ENCODE results near the gene EXOC3L1.

Gene EXOC3L1

DNA sequence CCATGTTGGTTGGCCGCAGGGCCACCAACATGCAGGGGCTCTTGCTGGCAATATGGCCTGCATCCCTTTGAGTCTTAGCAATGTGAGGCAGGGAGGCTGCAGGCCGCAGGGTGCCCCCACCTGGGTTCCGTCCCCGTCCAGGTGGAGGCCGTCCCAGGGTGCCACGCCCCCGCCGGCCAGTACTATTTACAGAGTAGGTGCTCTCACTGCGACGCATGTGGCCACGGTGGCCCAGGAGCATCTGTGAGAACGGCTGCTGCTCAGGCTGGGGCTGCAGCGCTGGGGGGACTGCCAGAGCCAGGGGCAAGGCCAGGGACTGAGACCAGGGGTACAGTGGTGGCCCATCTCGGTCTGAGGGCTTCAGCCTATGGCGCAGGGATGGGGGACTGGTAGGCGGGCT is 9.8 kb downstream of the EXOC3L1 start:
- no peak for DNase-seq (ENCODE audit: low read depth in 2 of 2)

DNA sequence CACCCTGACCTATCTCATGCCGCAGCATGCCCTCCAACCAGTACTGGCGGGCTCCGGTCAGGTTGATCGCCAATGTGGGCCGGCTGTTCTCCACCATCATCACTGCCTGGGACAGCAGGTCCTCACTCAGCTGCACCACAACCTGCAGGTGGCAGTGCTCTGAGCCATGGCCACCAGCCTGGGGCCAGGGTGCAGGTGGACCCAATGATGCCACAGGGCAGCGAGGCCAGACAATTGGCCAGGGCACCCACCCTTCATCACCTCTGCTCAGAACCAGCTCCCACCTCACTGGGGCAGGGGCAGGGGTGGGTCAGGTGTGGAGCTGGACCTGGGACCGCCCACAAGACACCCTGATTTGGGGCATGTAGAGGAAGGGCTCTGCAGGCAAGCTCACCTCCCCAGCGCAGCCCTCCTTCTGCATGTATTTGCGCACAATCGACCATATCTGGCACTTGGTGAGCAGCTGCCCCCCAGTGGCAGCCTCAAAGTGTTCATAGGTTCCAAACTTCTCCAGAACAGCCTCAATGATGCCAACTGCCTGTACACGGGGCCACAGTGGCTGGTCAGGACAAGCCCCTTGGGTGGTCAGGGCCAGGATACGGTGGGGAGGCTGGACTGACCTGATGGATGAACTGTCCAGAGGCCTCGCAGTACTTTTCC is 10.4 kb downstream of the EXOC3L1 start:
- no peak for DNase-seq (ENCODE audit: low read depth in 2 of 2)

DNA sequence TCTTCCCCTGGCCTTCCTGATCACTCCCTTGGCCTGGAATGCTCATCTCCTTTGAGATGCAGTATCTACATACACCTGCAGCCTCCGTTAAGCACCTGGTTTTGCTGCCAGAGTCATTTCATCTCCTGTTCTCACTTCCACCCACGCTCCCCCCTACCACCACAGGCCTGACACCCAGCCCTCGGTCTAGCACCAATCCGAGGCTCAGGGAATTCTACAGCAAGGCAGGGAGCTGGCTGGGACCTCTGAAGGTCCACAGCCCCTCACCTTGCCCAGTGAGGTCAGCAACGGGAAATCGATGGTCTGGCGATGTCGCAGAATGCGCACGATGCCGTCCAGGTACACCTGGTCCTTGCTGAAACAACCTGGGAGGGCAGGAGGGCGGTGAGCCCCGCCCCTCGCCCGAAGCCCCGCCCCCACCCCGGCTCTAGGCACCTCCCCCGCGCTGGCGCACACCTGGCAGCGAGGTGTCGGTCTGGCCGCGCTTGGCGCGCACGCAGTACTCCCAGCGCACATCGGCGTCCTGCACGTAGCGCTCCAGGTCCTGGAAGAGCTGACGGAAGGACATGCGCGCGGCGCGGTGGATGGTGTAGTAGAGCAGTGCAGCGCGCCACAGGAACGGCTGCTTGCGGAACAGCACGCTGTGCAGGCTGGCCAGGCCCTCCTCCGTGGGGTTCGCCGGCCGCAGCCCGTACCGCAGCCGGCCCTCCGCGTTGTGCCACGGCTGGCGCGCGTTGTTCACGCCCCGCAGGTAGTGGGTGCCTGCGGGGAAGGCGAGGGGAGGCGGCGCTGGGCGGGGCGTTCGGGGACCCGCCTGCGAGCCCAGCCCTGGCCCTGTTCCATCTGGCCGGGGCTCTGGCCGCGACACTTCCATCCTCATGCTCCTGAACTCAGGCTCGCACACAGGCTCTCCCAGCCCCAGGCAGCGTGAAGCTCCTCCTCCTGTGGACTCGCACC is 11.9 kb downstream of the EXOC3L1 start:
- DNase-seq (ENCODE audit: low read depth in 2 of 2): no peak

DNA sequence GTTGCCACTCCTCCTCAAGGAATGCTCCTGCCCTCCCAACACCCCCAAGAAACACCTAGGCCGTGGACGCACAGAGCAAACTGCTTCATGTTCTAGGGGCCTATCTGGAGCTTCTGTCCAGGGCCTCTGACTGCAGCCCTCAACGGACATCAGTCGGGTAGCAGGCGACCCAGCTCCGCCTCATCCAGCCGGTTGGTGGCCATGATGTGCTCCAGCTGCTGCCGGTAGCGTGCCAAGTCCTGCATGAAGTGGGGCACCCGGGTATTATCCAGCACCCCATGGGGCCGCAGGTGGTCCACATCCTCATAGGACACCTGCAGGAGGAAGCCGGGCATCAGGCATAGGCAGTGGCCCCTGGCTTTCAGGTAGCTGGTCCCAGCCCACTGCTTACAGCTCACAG is 13.3 kb downstream of the EXOC3L1 start:
- DNase-seq (ENCODE audit: low read depth in 2 of 2): no peak

DNA sequence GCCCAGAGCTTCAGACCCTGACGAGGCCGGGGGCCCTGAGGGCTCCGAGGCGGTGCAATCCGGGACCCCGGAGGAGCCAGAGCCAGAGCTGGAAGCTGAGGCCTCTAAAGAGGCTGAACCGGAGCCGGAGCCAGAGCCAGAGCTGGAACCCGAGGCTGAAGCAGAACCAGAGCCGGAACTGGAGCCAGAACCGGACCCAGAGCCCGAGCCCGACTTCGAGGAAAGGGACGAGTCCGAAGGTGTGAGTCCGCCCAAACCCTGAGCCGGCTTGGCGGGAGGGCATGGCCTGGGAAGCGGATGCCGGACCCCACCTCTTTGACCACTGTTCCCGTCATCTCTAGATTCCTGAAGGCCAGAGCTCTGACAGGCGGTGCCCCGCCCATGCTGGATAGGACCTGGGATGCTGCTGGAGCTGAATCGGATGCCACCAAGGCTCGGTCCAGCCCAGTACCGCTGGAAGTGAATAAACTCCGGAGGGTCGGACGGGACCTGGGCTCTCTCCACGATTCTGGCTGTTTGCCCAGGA is 15.2 kb downstream of the EXOC3L1 start:
- no peak for DNase-seq (ENCODE audit: low read depth in 2 of 2)

DNA sequence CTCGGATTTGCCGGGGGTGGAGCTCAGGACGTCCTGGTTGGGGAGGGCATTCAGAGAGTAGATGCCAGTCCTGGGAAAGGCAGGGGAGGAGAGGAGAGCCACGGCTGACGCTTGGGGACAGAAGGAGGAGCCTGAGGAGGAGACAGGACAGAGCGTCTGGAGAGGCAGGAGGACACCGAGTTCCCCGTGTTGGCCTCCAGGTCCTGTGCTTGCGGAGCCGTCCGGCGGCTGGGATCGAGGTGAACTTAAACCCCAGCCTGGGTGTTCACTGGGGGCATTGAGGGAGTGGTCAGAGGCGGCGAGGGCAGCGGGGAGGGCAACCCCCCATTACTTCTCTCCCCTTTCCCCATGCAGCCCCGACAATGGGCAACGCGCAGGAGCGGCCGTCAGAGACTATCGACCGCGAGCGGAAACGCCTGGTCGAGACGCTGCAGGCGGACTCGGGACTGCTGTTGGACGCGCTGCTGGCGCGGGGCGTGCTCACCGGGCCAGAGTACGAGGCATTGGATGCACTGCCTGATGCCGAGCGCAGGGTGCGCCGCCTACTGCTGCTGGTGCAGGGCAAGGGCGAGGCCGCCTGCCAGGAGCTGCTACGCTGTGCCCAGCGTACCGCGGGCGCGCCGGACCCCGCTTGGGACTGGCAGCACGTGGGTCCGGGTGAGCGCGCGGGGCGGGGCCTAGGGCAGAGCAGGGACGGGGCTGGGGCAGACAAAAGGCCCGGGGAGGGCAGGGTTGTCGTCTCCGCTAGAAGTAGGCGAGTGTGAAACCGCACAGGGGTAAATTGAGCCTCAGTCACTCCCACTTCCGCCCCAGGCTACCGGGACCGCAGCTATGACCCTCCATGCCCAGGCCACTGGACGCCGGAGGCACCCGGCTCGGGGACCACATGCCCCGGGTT is 15.9 kb downstream of the EXOC3L1 start:
- no peak for DNase-seq (ENCODE audit: low read depth in 2 of 2)

DNA sequence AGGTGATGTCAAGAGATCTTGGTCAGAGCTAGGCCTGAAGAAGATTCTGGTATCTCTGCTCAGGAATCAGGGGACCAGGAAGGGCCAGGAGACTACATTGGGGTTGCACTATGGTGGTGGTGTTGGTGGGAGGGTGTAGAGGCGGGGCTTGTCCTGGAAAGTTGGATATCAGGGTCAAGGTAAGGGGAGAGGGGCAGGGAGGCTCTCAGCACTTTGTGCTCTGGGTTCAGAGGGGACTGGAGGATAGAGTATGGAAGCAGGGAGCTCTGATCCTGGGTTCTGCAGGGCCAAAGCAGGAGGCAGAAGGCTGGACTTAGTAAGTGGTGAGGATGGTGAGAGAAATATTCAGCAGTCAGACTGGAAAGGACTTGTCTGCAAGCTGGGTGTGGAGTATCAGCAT is 16.6 kb downstream of the EXOC3L1 start:
- DNase-seq (ENCODE audit: low read depth in 2 of 2): no peak

DNA sequence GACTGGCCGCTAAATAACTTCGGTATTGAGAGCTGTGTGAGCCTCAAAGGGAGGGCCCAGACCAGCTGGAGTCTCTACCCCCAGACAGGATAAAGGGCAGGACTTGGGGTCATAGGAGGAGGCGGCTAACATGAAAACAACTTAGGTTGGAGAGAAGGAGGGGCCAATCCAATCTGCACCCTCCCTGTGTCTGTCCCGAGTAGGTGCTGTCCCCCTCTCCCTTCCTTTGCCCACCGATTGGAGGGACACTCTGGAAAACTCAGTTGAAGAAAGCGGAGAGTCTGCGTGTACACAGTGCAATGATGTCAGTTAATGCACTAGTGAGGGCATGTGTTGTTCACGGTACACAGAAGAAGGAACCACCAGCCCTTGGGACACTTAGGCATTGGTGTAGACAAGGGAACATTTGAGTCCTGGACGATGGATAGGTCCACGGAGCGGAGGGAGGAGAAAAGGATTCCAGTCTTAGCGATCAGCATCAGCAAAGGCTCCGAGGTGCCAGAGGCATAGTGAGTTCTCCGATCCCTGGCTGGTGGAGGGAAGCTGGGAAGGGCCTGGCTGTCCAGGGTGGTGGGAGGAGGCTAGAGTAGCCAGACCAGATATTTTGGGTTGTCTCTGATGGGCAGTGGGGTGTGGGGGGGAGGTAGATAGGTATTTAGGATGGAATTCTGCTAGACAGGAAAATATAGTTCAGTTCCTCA is 18.8 kb downstream of the EXOC3L1 start:
- no peak for DNase-seq (ENCODE audit: low read depth in 2 of 2)

DNA sequence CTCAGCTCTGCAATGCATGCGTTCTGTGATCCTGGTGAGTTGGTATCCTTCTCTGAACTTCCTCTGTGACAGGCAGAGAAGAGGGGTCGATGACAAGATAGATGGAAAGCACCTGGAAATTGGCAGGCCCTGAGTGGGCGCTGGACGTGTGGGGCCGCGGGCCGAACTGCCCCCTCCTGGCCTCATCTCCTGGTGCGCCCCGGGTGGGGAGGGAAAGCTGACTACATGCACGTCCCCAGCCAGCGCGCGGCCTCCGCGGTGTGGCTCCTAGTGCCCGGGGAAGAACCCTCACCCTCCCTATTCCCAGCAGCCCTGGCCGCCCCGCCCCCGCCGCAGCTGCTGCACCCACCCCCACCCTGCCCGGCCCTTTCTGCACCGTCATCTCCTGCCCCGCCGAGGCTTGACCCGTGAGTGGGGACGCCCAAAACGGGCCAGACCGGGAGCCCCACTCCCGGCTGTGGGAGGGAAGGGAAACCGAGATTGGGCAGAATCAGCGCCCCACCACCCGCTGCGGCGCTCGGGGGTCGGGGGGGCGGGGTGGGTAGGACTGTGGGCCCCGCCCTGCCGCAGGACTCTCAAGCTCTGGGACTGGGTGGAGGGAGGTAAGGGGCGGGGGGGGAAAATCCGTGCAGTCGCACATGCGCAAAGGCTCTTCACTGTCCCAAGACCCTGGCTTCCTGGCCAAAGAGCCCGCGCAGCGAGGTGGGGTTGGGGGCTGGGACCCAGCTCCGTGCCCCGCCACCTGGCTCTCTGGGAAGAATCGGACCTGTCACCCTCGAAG is 19.6 kb downstream of the EXOC3L1 start, which contains the start of gene NOL3:
TSS of gene NOL3 (plus strand) at position 371 of the 781 bp plus-strand sequence.
- DNase-seq (ENCODE audit: low read depth in 2 of 2): no peak

DNA sequence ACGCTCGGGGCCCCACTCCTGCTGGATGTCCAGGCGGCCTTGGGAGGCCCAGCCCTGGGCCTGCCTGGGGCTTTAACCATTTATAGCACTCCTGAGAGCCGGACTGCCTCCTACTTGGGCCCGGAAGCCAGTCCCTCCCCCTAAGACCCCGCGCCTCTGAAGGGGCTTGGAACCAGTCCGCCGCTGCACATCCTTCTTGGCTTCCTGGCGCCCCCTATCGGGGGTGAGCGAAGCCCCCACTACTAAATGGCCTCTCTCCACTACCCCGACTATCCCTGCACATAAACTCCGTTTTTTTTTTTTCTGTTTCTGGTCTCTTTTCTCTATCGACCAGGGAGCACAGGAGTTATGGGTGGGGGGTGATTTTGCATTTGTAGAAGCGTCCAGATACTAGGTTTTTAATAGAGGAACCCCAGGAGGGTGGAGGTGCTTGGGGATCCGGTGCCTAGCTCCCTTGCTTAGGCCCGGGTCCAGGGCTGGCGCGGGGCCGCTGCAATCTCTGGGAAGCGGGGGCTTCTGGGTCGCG is 20.2 kb downstream of the EXOC3L1 start:
- DNase-seq (ENCODE audit: low read depth in 2 of 2): no peak

DNA sequence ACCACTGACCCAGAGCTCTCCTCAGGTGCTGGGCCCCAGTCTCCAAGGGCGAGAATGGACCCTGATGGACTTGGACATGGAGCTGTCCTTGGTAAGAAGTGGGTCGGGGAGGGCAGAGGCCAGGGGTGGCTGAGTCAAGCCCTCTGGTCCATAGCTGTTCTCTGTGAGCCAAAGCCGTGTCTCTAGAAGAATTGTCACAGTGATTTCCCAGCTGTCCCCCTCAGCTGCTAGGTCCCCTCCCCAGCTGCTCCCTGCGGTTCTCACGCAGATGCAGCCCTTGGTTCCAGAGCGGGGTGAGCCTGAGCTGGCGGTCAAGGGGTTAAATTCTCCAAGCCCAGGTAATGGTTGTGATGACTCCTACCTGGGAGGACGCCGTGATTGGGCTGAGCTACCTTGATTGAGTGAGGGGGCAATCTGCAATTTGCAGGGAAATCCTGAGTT is 20.9 kb downstream of the EXOC3L1 start:
- DNase-seq (ENCODE audit: low read depth in 2 of 2): no peak

DNA sequence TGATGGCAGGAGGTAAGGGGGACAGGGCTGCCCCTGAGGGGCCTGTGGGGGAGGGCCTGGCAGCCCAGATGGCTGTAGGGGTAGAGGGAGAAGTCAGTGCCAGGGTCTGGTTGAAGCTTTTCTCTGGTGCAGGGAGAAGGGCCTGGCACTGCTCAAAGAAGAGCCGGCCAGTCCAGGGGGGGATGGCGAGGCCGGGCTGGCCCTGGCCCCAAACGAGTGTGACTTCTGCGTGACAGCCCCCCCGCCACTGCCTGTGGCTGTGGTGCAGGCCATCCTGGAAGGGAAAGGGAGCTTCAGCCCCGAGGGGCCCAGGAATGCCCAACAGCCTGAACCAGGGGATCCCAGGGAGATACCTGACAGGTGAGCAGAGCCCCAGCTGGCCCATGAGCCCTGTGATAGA is 22.3 kb downstream of the EXOC3L1 start:
- DNase-seq (ENCODE audit: low read depth in 2 of 2): no peak

DNA sequence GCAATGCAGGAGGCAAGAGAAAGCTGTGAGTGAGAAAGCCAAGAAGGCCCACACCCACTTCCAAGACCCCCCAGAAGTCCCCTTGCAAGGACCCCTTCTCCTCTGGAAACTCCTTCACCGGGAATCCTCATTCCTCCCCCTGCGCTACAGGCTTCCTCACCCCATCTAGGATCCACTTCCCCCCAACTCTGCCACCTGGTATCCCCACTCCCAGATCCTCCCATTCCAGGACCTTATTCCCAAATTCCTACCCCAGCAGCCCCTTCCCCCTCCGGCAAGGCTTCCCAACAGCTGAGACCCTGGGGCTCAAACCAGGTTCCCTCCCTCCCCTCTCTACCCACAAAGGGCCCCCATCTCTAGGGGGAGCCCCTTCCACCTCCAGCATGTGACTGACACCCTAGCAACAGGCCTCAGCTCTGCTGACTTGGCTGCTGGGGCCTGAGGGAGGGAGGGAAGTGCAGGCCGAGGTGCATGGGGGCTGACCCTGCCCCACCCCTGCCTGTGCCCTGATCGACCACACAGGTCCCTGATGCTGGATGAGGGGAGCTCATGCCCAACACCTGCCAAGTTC is 23.3 kb downstream of the EXOC3L1 start:
- DNase-seq (ENCODE audit: low read depth in 2 of 2): no peak

DNA sequence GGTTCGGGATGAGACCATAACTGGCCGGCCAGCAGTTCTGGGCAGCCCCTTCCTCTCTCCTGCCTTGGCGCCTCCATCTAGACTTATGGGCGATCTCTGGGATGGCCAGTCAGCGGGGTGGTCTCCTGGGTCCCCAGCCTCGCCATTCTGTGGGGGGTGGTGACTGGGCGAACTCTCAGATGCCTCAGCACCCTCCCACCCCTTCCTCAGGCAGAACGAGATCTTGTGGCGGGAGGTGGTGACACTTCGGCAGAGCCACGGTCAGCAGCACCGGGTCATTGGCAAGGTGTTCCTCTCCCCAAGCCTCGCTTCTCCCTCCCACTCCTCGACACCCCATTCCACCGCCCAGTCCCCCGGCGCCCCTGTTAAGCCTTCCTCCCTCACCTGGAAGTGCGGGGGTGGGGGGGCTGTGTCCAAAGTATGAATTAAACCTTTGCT is 23.8 kb downstream of the EXOC3L1 start:
- DNase-seq (ENCODE audit: low read depth in 2 of 2): no peak

DNA sequence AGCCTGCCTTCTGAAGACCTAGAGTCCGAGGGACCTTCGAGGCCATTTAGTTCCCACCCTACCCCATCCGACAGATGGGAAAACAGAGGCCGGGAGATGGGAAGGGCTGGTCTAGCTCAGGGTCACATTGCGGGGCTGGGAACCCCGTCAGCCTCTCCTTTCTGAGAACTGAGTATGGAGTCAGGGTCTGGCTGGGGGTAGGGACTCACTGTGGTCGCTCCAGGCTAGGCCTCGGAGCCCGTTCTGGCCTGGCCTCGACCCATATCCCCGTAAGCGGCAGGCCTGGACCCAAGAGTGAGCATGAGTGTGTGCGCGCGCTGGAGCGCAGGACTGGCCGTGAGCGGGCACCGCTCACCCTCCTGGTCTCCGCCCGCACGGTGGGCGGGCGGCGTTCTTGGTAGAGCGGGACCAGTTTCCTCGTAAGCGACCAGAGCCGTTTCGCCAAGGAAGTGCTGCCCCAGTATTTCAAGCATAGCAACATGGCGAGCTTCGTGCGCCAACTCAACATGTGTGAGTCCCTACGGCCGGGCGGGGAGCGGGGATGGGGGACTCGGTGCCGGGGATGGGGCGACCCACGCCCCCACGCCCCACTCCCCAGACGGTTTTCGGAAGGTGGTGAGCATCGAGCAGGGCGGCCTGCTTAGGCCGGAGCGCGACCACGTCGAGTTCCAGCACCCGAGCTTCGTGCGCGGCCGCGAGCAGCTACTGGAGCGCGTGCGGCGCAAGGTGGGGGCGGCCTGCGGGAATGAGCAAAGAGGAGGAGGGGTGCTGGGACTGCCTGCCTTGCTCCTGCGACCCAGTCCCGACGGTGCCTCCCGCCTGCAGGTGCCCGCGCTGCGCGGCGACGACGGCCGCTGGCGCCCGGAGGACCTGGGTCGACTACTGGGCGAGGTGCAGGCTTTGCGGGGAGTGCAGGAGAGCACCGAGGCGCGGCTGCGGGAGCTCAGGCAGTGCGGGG is 24.5 kb downstream of the EXOC3L1 start:
- no peak for DNase-seq (ENCODE audit: low read depth in 2 of 2)

DNA sequence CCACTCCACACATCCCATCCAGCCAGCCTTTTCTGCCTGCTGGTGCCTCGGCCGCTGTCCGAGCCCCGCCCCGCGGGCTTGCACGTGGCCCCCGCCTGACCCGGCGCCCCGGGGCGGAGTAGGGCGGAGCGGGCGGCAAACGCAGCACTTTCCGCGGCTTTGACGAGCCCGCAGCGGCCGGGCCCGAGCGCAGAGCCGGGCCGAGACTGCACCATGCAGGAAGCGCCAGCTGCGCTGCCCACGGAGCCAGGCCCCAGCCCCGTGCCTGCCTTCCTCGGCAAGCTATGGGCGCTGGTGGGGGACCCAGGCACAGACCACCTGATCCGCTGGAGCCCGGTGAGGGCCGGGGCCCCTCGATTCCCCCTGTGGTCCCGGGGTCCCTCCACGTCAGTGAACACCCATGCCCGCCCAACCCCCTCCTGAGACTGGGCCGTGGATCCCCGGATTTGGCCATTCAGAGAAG is 25.3 kb downstream of the EXOC3L1 start, which contains the start of gene HSF4:
TSS of gene HSF4 (plus strand) at position 147 of the 463 bp plus-strand sequence. CDS start at position 214, 67 bp downstream.
- DNase-seq (ENCODE audit: low read depth in 2 of 2): no peak

DNA sequence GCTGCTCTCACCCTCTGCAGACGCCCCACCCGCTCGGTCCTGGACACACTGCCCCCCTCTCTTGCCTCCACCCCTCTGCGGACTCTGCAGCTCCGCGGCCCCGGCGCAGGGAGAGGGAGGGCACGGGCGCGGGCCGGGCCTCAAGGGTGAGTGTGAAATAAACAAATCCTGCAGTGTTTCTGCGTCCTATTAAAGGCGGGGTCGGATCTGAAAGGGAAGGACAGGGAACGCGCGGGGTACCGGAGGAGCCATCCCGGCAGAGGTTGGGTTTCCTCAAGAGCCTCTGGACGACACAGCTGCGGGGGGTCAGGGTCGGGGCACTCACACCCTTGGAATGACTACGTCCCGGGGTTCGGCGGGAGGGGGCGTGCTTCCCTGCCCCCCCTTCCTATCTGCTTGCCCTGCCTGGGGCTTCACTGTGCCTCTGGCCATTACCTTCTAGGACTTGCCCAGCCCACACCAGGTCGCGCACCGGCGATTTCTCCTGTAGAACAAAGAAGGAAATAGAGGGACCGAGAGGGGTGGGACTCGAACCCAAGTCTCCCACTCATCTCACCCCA is 25.9 kb downstream of the EXOC3L1 start:
- DNase-seq (ENCODE audit: low read depth in 2 of 2): no peak
